H1 (cell line): ENCODE results near the gene SPRR2F. TPM values are rescaled to one million over a fixed set of nuclear protein-coding genes. Genes with fewer than 3 reads are reported as not detected.

Experiments
- CTCF ChIA-PET: fragments of 300-600 bp; sonication (Branson Sonifier 250); formaldehyde crosslinking; loops from one replicate; lab custom pipeline; 2021; ENCODE audit not compliant: partially characterized antibody; lab: Charles Lee
- POLR2A ChIA-PET: fragments of 300-600 bp; sonication (Branson Sonifier 250); formaldehyde crosslinking; loops from one replicate; lab custom pipeline; 2021; ENCODE audit warnings: inconsistent platforms; ENCODE audit not compliant: partially characterized antibody; lab: Charles Lee
- DNase-seq, 2 experiments: peaks; one replicate each; pipeline versions ENCODE4 v3.0.0 to v3.0.0-alpha.2; 2010 to 2022; ENCODE audit warnings: low spot score in 2 of 2, low read depth in 1 of 2, mixed read lengths in 1 of 2
- FAIRE-seq: peaks from 2 replicates; lab custom pipeline; 2011; peaks lifted over from hg19 to GRCh38; lab: Jason Lieb, UNC
- H2AFZ ChIP-seq: 2 replicates; pipeline ENCODE4 v1.8.1; 2012; ENCODE audit warnings: low read length, inconsistent platforms
- H2AK5ac ChIP-seq: 2 replicates; pipeline ENCODE4 v1.6.1; 2013; ENCODE audit warnings: low read depth, low read length
- H2BK120ac ChIP-seq: replicated peaks from 2 replicates; pipeline ENCODE3; 2013; ENCODE audit warnings: low read depth, low read length, inconsistent platforms
- H2BK12ac ChIP-seq: 2 replicates; pipeline ENCODE4 v1.6.1; 2013; ENCODE audit warnings: low read depth, low read length
- H2BK15ac ChIP-seq: 2 replicates; pipeline ENCODE4 v1.6.1; 2013; ENCODE audit warnings: low read length
- H2BK20ac ChIP-seq: 2 replicates; pipeline ENCODE4 v1.6.1; 2013; ENCODE audit warnings: low read length
- H2BK5ac ChIP-seq: 2 replicates; pipeline ENCODE4 v1.6.1; 2013; ENCODE audit warnings: low read depth, low read length
- H3K14ac ChIP-seq: 2 replicates; pipeline ENCODE4 v1.6.1; 2013; ENCODE audit warnings: inconsistent platforms; ENCODE audit not compliant: insufficient read length
- H3K18ac ChIP-seq: 2 replicates; pipeline ENCODE4 v1.6.1; 2013; ENCODE audit warnings: low read length; ENCODE audit errors: extremely low read depth
- H3K23ac ChIP-seq: 2 replicates; pipeline ENCODE4 v1.6.1; 2013; ENCODE audit warnings: inconsistent platforms; ENCODE audit not compliant: insufficient read length
- H3K23me2 ChIP-seq: 2 replicates; pipeline ENCODE4 v1.6.1; 2013; ENCODE audit warnings: low read depth, low read length
- H3K27ac ChIP-seq: 2 replicates; pipeline ENCODE4 v1.6.1; 2011; ENCODE audit warnings: low read depth, low read length, inconsistent platforms
- H3K27me3 ChIP-seq, 4 experiments: replicated peaks in 1 of 4; 1 replicate in 1 of 4; 2 replicates in 3 of 4; pipeline versions ENCODE4 v1.6.1 to v1.8.1; 2011 to 2013; ENCODE audit warnings: low read length in 3 of 4, mild to moderate bottlenecking in 3 of 4, inconsistent platforms in 2 of 4, mixed read lengths in 2 of 4, moderate library complexity in 1 of 4; ENCODE audit not compliant: control insufficient read depth in 3 of 4, insufficient read depth in 3 of 4; ENCODE audit errors: extremely low read depth in 1 of 4
- H3K36me3 ChIP-seq, 4 experiments: 2 replicates each; pipeline versions ENCODE4 v1.6.1 to v1.8.1; 2011 to 2013; ENCODE audit warnings: mild to moderate bottlenecking in 4 of 4, low read length in 3 of 4, moderate library complexity in 2 of 4, control low read depth in 1 of 4, inconsistent platforms in 1 of 4; ENCODE audit not compliant: insufficient read depth in 4 of 4, control insufficient read depth in 2 of 4
- H3K4ac ChIP-seq: replicated peaks from 2 replicates; pipeline ENCODE3; 2013; ENCODE audit warnings: low read length, low read depth, mixed read lengths, inconsistent platforms; ENCODE audit not compliant: insufficient read length
- H3K4me1 ChIP-seq, 4 experiments: replicated peaks in 1 of 4; 1 replicate in 1 of 4; 2 replicates in 3 of 4; pipeline versions ENCODE4 v1.6.1 to v1.8.1; 2011 to 2013; ENCODE audit warnings: low read length in 3 of 4, inconsistent platforms in 2 of 4, mixed read lengths in 1 of 4; ENCODE audit not compliant: insufficient read depth in 4 of 4, control insufficient read depth in 3 of 4
- H3K4me2 ChIP-seq, 2 experiments: 2 replicates each; pipeline versions ENCODE4 v1.6.1 to v1.8.1; 2011 to 2013; ENCODE audit warnings: low read depth in 2 of 2, low read length in 2 of 2, control low read depth in 1 of 2, inconsistent platforms in 1 of 2, mild to moderate bottlenecking in 1 of 2; ENCODE audit not compliant: insufficient read depth in 1 of 2
- H3K4me3 ChIP-seq, 4 experiments: fragments of 200-600, 300-600 bp in 1 of 4; sonication (generic), shearing (Covaris generic), sonication (Bioruptor Twin) in 1 of 4; 2 replicates each; pipeline versions ENCODE4 v1.5.1 to v1.8.1; 2011 to 2016; ENCODE audit warnings: low read length in 4 of 4, low read depth in 3 of 4, control low read depth in 2 of 4, inconsistent platforms in 2 of 4, mild to moderate bottlenecking in 2 of 4, mixed read lengths in 1 of 4, moderate library complexity in 1 of 4; ENCODE audit not compliant: insufficient read depth in 2 of 4; ENCODE audit errors: extremely low read depth in 1 of 4
- H3K56ac ChIP-seq: replicated peaks from 2 replicates; pipeline ENCODE3; 2013; ENCODE audit warnings: low read depth, mild to moderate bottlenecking, mixed read lengths, low read length, inconsistent platforms; ENCODE audit not compliant: insufficient read length
- H3K79me1 ChIP-seq: 2 replicates; pipeline ENCODE4 v1.6.1; 2013; ENCODE audit warnings: low read depth, low read length, control low read depth
- H3K79me2 ChIP-seq, 2 experiments: 2 replicates each; pipeline versions ENCODE4 v1.6.1 to v1.8.1; 2012 to 2013; ENCODE audit warnings: low read length in 2 of 2, mild to moderate bottlenecking in 2 of 2, inconsistent platforms in 1 of 2; ENCODE audit not compliant: insufficient read depth in 2 of 2, control insufficient read depth in 1 of 2
- H3K9ac ChIP-seq, 4 experiments: replicated peaks in 1 of 4; 1 replicate in 1 of 4; 2 replicates in 3 of 4; pipeline versions ENCODE4 v1.6.1 to v1.8.1; 2011 to 2013; ENCODE audit warnings: low read depth in 3 of 4, low read length in 3 of 4, control low read depth in 2 of 4, mild to moderate bottlenecking in 2 of 4, moderate library complexity in 2 of 4, inconsistent platforms in 1 of 4; ENCODE audit errors: extremely low read depth in 1 of 4
- H3K9me3 ChIP-seq, 2 experiments: 2 replicates each; pipeline versions ENCODE4 v1.6.1 to v1.8.1; 2012 to 2013; ENCODE audit warnings: mild to moderate bottlenecking in 2 of 2, moderate library complexity in 2 of 2, control low read depth in 1 of 2, inconsistent platforms in 1 of 2, low read depth in 1 of 2, low read length in 1 of 2, mixed read lengths in 1 of 2; ENCODE audit not compliant: insufficient read depth in 2 of 2
- H4K20me1 ChIP-seq, 2 experiments: replicated peaks in 1 of 2; 2 replicates each; pipeline versions ENCODE3 to v1.8.1; 2011 to 2013; ENCODE audit warnings: inconsistent platforms in 2 of 2, low read length in 2 of 2, mild to moderate bottlenecking in 1 of 2; ENCODE audit not compliant: insufficient read depth in 2 of 2, control insufficient read depth in 1 of 2
- H4K5ac ChIP-seq: 2 replicates; pipeline ENCODE4 v1.6.1; 2013; ENCODE audit warnings: low read length, low read depth, mixed read lengths, inconsistent platforms; ENCODE audit not compliant: insufficient read length
- H4K8ac ChIP-seq: 2 replicates; pipeline ENCODE4 v1.8.0; 2013; ENCODE audit warnings: mild to moderate bottlenecking, moderate library complexity, low read length, inconsistent platforms; ENCODE audit not compliant: insufficient read depth; ENCODE audit errors: extremely low read depth
- H4K91ac ChIP-seq: replicated peaks from 2 replicates; pipeline ENCODE3; 2013; ENCODE audit warnings: low read length, mixed read lengths, inconsistent platforms; ENCODE audit not compliant: insufficient read length
- CBX5 ChIP-seq: fragments of 300-800, 300-1000 bp; sonication (generic); IDR thresholded peaks from 2 replicates; pipeline ENCODE4 v1.7.1; 2016; ENCODE audit warnings: antibody characterized with exemption, low read length, low read depth
- CTCF ChIP-seq, 3 experiments: IDR thresholded peaks; 1 replicate in 2 of 3; 2 replicates in 1 of 3; pipeline versions ENCODE4 v1.5.1 to v1.6.1; 2011; ENCODE audit warnings: low read length in 3 of 3, mild to moderate bottlenecking in 3 of 3, inconsistent platforms in 2 of 3, low read depth in 1 of 3, moderate library complexity in 1 of 3; ENCODE audit not compliant: insufficient read depth in 1 of 3; ENCODE audit errors: control extremely low read depth in 1 of 3
- EGR1 ChIP-seq: IDR thresholded peaks from 2 replicates; pipeline ENCODE4 v1.6.1; 2011; ENCODE audit warnings: low read depth, low read length, borderline replicate concordance
- EZH2 ChIP-seq: fragments of 200-600 bp; sonication (generic); IDR thresholded peaks from 2 replicates; pipeline ENCODE4 v1.7.1; 2012; ENCODE audit warnings: low read depth, mild to moderate bottlenecking, moderate library complexity, low read length, inconsistent platforms; ENCODE audit not compliant: severe bottlenecking
- GTF2F1 ChIP-seq: IDR thresholded peaks from 2 replicates; pipeline ENCODE4 v1.6.1; 2012; ENCODE audit warnings: low read depth, low read length, improper control_type of control experiment, borderline replicate concordance
- HDAC2 ChIP-seq, 2 experiments: fragments of 300-600 bp in 1 of 2; sonication (generic) in 1 of 2; IDR thresholded peaks; 2 replicates each; pipeline ENCODE4 v1.6.1; 2011 to 2012; ENCODE audit warnings: low read depth in 2 of 2, low read length in 2 of 2, mild to moderate bottlenecking in 2 of 2, moderate library complexity in 2 of 2, borderline replicate concordance in 1 of 2, inconsistent platforms in 1 of 2
- JUN ChIP-seq: IDR thresholded peaks from 2 replicates; pipeline ENCODE4 v1.6.1; 2011; ENCODE audit warnings: low read depth, mild to moderate bottlenecking, improper control_type of control experiment, low read length
- POLR2A ChIP-seq, 2 experiments: IDR thresholded peaks; 1 replicate in 1 of 2; 2 replicates in 1 of 2; pipeline ENCODE4 v1.6.1; 2011; ENCODE audit warnings: low read depth in 2 of 2, low read length in 2 of 2, mild to moderate bottlenecking in 2 of 2; ENCODE audit errors: control extremely low read depth in 1 of 2
- SIN3A ChIP-seq, 2 experiments: IDR thresholded peaks in 1 of 2; conservative IDR thresholded peaks in 1 of 2; 2 replicates each; pipeline ENCODE4 v1.6.1; 2011 to 2012; ENCODE audit warnings: low read length in 2 of 2, improper control_type of control experiment in 1 of 2, low read depth in 1 of 2, mild to moderate bottlenecking in 1 of 2
- SIRT6 ChIP-seq: IDR thresholded peaks from one replicate; pipeline ENCODE4 v1.7.1; 2012; ENCODE audit warnings: low read length, inconsistent platforms
- SUZ12 ChIP-seq: fragments of 200-600 bp; sonication (generic); IDR thresholded peaks from 2 replicates; pipeline ENCODE4 v1.6.1; 2012; ENCODE audit warnings: mild to moderate bottlenecking, inconsistent platforms, low read length, moderate library complexity, mixed read lengths
- TCF12 ChIP-seq: IDR thresholded peaks from 2 replicates; pipeline ENCODE4 v1.6.1; 2011; ENCODE audit warnings: low read depth, mild to moderate bottlenecking, low read length
- ZNF274 ChIP-seq: IDR thresholded peaks from 2 replicates; pipeline ENCODE4 v1.7.0; 2012; ENCODE audit warnings: low read length, borderline replicate concordance; ENCODE audit errors: extremely low read depth
- polyA plus RNA-seq, 7 experiments: library from polyadenylated mRNA; depleted of rRNA in 3 of 7; stranded (reverse) in 5 of 7; unstranded in 2 of 7; fragments of >200 nt in 5 of 7; fragments of 200-250 nt in 2 of 7; gene quantifications; 1 replicate in 5 of 7; 2 replicates in 1 of 7; 4 replicates in 1 of 7; pipeline versions ENCODE4 v1.2.1 to v1.2.3, GENCODE V29; 2011 to 2013; ENCODE audit warnings: missing spikeins in 2 of 7, mixed read lengths in 2 of 7
- total RNA-seq: library from RNA; stranded (reverse); fragmentation: NEBNext Ultra II Directional; extraction: Animal tissue kit (Norgen Biotek cat#: 25700); gene quantifications from 2 replicates; pipeline ENCODE4 v1.2.1, GENCODE V29; 2021

The SPRR2F gene
- total and polyA plus RNA-seq, 2 of the 8 experiments (the other 6 are each of a cell fraction or from before 2014, with no cell fraction given) = 0.50 to 1.1 TPM

GRCh38 chr1:153120945-153121344 is 7.6 kb upstream of the SPRR2F start:
- FAIRE-seq (peak; percentile 48), DNase-seq (no peak)
- Histone ChIP-seq H2AK5ac (no peak overlapping the region), H2BK5ac (no peak overlapping the region), H3K4ac (no peak overlapping the region), H3K79me2 (no peaks in the 10 kb centered on the region), H3K9ac (no peak overlapping the region), H3K14ac (no peak overlapping the region), H4K20me1 (no peaks in the 10 kb centered on the region), H3K36me3 (no peaks in the 10 kb centered on the region; a peak in 2 of 8 replicates), H3K56ac (no peak overlapping the region), H3K4me3 (no peak overlapping the region), H3K79me1 (no peaks in the 10 kb centered on the region), H2BK120ac (no peak overlapping the region), H3K4me1 (peaks cover 0 to 5% (median 2%) of the 10 kb centered on the region in 4 experiments; a peak in 2 of 7 replicates), H2BK20ac (no peak overlapping the region), H2BK12ac (no peak overlapping the region), H2AFZ (no peak overlapping the region), H3K9me3 (peaks cover 3 to 10% of the 10 kb centered on the region in 2 experiments; a peak in 3 of 4 replicates), H3K27ac (no peak overlapping the region), H4K5ac (no peak overlapping the region), H4K8ac (no peak overlapping the region), H3K23me2 (no peaks in the 10 kb centered on the region), H3K23ac (no peak overlapping the region), H3K18ac (no peak overlapping the region), H2BK15ac (no peak overlapping the region), H3K27me3 (no peaks in the 10 kb centered on the region), H4K91ac (no peak overlapping the region), H3K4me2 (no peak overlapping the region)
- ChIA-PET POLR2A (no interaction called here), CTCF (no interaction called here)
- TF ChIP-seq HDAC2 (IDR thresholded peaks at IDR 0.05; ENCODE audit: borderline replicate concordance in 1 of 2, low read depth in 2 of 2, low read length in 2 of 2) = no peak
- TF ChIP-seq EGR1 = no peak
- no peak for TF ChIP-seq SUZ12
- no peak for TF ChIP-seq CTCF (IDR thresholded peaks at IDR 0.05; ENCODE audit: control extremely low read depth in 1 of 3, insufficient read depth in 1 of 3, low read depth in 1 of 3, low read length in 3 of 3)
- no peak for TF ChIP-seq SIN3A (conservative IDR thresholded peaks at IDR 0.05 in 1 of 2, IDR thresholded peaks at IDR 0.05 in 1 of 2; ENCODE audit: low read depth in 1 of 2, low read length in 2 of 2)
- TF ChIP-seq ZNF274 = no peak
- no peak for TF ChIP-seq CBX5
- no peak for TF ChIP-seq JUN
- no peak for TF ChIP-seq EZH2
- TF ChIP-seq TCF12 = no peak
- TF ChIP-seq GTF2F1 = no peak
- no peak for TF ChIP-seq POLR2A (IDR thresholded peaks at IDR 0.05; ENCODE audit: control extremely low read depth in 1 of 2, low read depth in 2 of 2, low read length in 2 of 2)
- no peak for TF ChIP-seq SIRT6
